GM23338 (cell line): ENCODE data around the gene BCL2L14. TPM values are rescaled to one million over a fixed set of nuclear protein-coding genes. Genes with fewer than 3 reads are reported as not detected.

Experiments used
- ATAC-seq: fragments of 200-7000 bp; cut with Tn5 transposase; 3 replicates; pipeline ENCODE4 v1.9.1; 2020
- DNase-seq: peaks from one replicate; pipeline ENCODE4 v3.0.0-alpha.2; 2015; ENCODE audit warnings: low spot score
- H2AFZ ChIP-seq: fragments of 200-600 bp; sonication (generic); 2 replicates; pipeline ENCODE4 v1.8.0; 2016; ENCODE audit warnings: antibody characterized with exemption, mild to moderate bottlenecking, moderate library complexity
- H3F3A ChIP-seq: fragments of 200-600 bp; sonication (generic); replicated peaks from 2 replicates; pipeline ENCODE4 v1.8.0; 2017; ENCODE audit warnings: antibody characterized with exemption, mixed run types, low read depth
- H3K27ac ChIP-seq: fragments of 200-600 bp; sonication (generic); 2 replicates; pipeline ENCODE4 v1.6.1; 2016; ENCODE audit warnings: low read depth
- H3K27me3 ChIP-seq: fragments of 200-600 bp; sonication (generic); 2 replicates; pipeline ENCODE4 v1.8.0; 2016; ENCODE audit warnings: mild to moderate bottlenecking, mixed run types, moderate library complexity; ENCODE audit not compliant: insufficient read depth
- H3K36me3 ChIP-seq: fragments of 200-600 bp; sonication (generic); 2 replicates; pipeline ENCODE4 v1.8.0; 2016; ENCODE audit warnings: mild to moderate bottlenecking; ENCODE audit not compliant: insufficient read depth
- H3K4me1 ChIP-seq: fragments of 200-600 bp; sonication (generic); 2 replicates; pipeline ENCODE4 v1.8.0; 2016; ENCODE audit warnings: mild to moderate bottlenecking, moderate library complexity; ENCODE audit not compliant: insufficient read depth
- H3K4me2 ChIP-seq: fragments of 200-600 bp; sonication (generic); 2 replicates; pipeline ENCODE4 v1.7.1; 2017; ENCODE audit warnings: mixed run types
- H3K4me3 ChIP-seq: fragments of 200-600 bp; sonication (generic); 2 replicates; pipeline ENCODE4 v1.6.1; 2016; ENCODE audit warnings: mixed run types
- H3K79me2 ChIP-seq: fragments of 200-600 bp; sonication (generic); replicated peaks from 2 replicates; pipeline ENCODE4 v1.8.0; 2017; ENCODE audit warnings: mild to moderate bottlenecking; ENCODE audit not compliant: insufficient read depth
- H3K9me2 ChIP-seq: fragments of 200-600 bp; sonication (generic); 2 replicates; pipeline ENCODE4 v1.8.0; 2017; ENCODE audit not compliant: insufficient read depth
- H4K20me1 ChIP-seq: fragments of 200-600 bp; sonication (generic); replicated peaks from 2 replicates; pipeline ENCODE4 v1.8.0; 2017; ENCODE audit warnings: mild to moderate bottlenecking; ENCODE audit not compliant: insufficient read depth
- H3K27ac Mint-ChIP-seq: 2 replicates; pipeline ENCODE4 v1.8.0; 2020; ENCODE audit warnings: inconsistent platforms, mild to moderate bottlenecking, moderate library complexity, mixed read lengths
- H3K27me3 Mint-ChIP-seq: 3 replicates; pipeline ENCODE4 v1.8.0; 2022; ENCODE audit warnings: low read depth, mild to moderate bottlenecking, moderate library complexity, mixed read lengths, inconsistent platforms; ENCODE audit not compliant: insufficient read depth, poor library complexity
- H3K36me3 Mint-ChIP-seq: 3 replicates; pipeline ENCODE4 v1.8.0; 2021; ENCODE audit warnings: low read depth, mild to moderate bottlenecking, inconsistent platforms, moderate library complexity, mixed read lengths
- H3K4me1 Mint-ChIP-seq: 3 replicates; pipeline ENCODE4 v1.8.0; 2020; ENCODE audit warnings: mild to moderate bottlenecking, inconsistent platforms, mixed read lengths
- H3K4me3 Mint-ChIP-seq: 3 replicates; pipeline ENCODE4 v1.8.0; 2021; ENCODE audit warnings: moderate library complexity, mild to moderate bottlenecking, inconsistent platforms, mixed read lengths
- H3K9me3 Mint-ChIP-seq: 3 replicates; pipeline ENCODE4 v1.8.0; 2020; ENCODE audit warnings: moderate library complexity, mild to moderate bottlenecking, inconsistent platforms, mixed read lengths
- EZH2 ChIP-seq: fragments of 200-600 bp; sonication (generic); IDR thresholded peaks from one replicate; pipeline ENCODE4 v1.8.0; 2017; ENCODE audit warnings: antibody characterized with exemption, mild to moderate bottlenecking, low read depth; ENCODE audit not compliant: unreplicated experiment
- REST ChIP-seq: IDR thresholded peaks from one replicate; pipeline ENCODE4 v1.6.1; 2018; ENCODE audit warnings: antibody characterized with exemption; ENCODE audit not compliant: unreplicated experiment
- STAT1 ChIP-seq: IDR thresholded peaks from one replicate; pipeline ENCODE4 v1.6.1; 2016; ENCODE audit warnings: antibody characterized with exemption; ENCODE audit not compliant: unreplicated experiment
- polyA plus RNA-seq: library from polyadenylated mRNA; unstranded; fragments of >200 nt; fragmentation: Nextera tagmentation; extraction: Ambion mirVana; gene quantifications from 2 replicates; pipeline ENCODE4 v1.2.1, GENCODE V29; 2016
- total RNA-seq: library from RNA; depleted of rRNA; stranded (reverse); fragments of >200 nt; shearing (Covaris generic); gene quantifications from 2 replicates; pipeline ENCODE4 v1.2.3, GENCODE V29; 2014
- TF ChIP-seq, protein P1 (sequence below), 2 experiments: fragments of 200-600 bp in 1 of 2; sonication (generic) in 1 of 2; conservative IDR thresholded peaks; 2 replicates each; pipeline versions ENCODE4 v1.5.1 to v1.6.1; 2016 to 2017; ENCODE audit warnings: antibody characterized with exemption in 2 of 2, low read depth in 2 of 2, mild to moderate bottlenecking in 2 of 2, moderate library complexity in 1 of 2

Gene BCL2L14
- total and polyA plus RNA-seq, 2 experiments from 2014 or later = 2.1 to 2.7 TPM

GRCh38 chr12:12079291-12079690, 8.6 kb downstream of the BCL2L14 start:
- Histone ChIP-seq H4K20me1 (no peaks in the 10 kb centered on the region), H3K36me3 (no peaks in the 10 kb centered on the region), H3K79me2 (no peaks in the 10 kb centered on the region), H3K27ac (no peak overlapping the region), H3K4me3 (no peak overlapping the region), H3K4me2 (no peak overlapping the region), H3K27me3 (no peaks in the 10 kb centered on the region), H2AFZ (no peak overlapping the region), H3K4me1 (peaks cover 11% of the 10 kb centered on the region), H3F3A (0 out of 2 replicates have a peak, but pooled peaks cover 3% of the 10 kb centered on the region), H3K9me2 (no peaks in the 10 kb centered on the region)
- Mint-ChIP-seq H3K4me3 (no peak overlapping the region), H3K4me1 (peaks cover 25% of the 10 kb centered on the region), H3K27ac (no peak overlapping the region), H3K27me3 (peaks cover 15% of the 10 kb centered on the region), H3K9me3 (no peaks in the 10 kb centered on the region), H3K36me3 (no peaks in the 10 kb centered on the region)
- no peak for TF ChIP-seq EZH2
- ATAC-seq (no peak), DNase-seq (no peak)

DNA sequence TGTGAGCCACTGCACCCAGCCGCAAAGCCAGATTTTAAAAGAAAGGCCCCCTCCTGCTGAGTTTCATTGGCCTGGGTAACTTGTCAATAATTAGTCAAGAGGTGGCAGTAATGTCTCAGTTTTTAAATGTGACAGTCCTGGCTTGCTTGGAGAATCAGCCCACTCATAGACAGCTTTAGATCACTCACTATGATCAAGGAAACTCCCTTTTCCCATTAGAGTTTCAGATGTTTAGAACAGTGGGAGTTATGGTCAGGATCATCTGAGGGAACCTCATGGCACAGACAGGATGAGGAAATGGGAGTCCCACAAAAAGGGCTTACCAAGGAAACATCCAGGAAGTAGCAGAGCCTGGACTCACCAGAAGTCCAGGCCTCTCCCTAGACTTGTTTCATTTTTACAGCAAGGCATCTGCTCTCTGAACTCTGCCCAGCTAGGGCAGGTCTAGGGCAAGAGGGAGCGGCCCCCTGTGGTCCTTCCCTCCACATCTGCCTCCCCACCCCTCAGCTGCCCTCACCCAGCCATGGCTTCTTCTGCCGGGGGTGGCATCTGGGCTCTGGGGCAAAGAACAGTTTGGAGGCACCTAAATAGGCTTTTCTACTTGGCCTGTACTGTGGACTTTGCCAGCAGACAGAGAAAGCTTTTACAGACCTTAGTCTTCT, 11.2 kb downstream of the BCL2L14 start:
- Histone ChIP-seq H3K4me1 (peaks cover 25% of the 10 kb centered on the region), H3F3A (0 out of 2 replicates have a peak, but pooled peaks cover 5% of the 10 kb centered on the region), H3K27me3 (no peaks in the 10 kb centered on the region), H4K20me1 (no peaks in the 10 kb centered on the region), H3K36me3 (no peaks in the 10 kb centered on the region), H3K9me2 (peaks cover 7% of the 10 kb centered on the region; the same call in 1 of the 2 replicates), H3K27ac (0 out of 2 replicates have a peak overlapping the region, but pooled peaks have one; percentile 56), H3K4me3 (no peak overlapping the region), H3K79me2 (no peaks in the 10 kb centered on the region), H2AFZ (no peak overlapping the region), H3K4me2 (no peak overlapping the region)
- ATAC-seq = peak; percentile 59
- no peaks in the 10 kb centered on the region for H3K9me3 Mint-ChIP-seq
- H3K4me1 Mint-ChIP-seq = peaks cover 25% of the 10 kb centered on the region
- no peaks in the 10 kb centered on the region for H3K36me3 Mint-ChIP-seq
- peak; percentile 67 for DNase-seq
- no peak overlapping the region for H3K4me3 Mint-ChIP-seq
- H3K27ac Mint-ChIP-seq = no peak overlapping the region
- H3K27me3 Mint-ChIP-seq = peaks cover 10% of the 10 kb centered on the region
- TF ChIP-seq REST (no peak), STAT1 (no peak)
- TF ChIP-seq, protein P1, sequence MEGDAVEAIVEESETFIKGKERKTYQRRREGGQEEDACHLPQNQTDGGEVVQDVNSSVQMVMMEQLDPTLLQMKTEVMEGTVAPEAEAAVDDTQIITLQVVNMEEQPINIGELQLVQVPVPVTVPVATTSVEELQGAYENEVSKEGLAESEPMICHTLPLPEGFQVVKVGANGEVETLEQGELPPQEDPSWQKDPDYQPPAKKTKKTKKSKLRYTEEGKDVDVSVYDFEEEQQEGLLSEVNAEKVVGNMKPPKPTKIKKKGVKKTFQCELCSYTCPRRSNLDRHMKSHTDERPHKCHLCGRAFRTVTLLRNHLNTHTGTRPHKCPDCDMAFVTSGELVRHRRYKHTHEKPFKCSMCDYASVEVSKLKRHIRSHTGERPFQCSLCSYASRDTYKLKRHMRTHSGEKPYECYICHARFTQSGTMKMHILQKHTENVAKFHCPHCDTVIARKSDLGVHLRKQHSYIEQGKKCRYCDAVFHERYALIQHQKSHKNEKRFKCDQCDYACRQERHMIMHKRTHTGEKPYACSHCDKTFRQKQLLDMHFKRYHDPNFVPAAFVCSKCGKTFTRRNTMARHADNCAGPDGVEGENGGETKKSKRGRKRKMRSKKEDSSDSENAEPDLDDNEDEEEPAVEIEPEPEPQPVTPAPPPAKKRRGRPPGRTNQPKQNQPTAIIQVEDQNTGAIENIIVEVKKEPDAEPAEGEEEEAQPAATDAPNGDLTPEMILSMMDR (conservative IDR thresholded peaks at IDR 0.05; ENCODE audit: low read depth in 2 of 2) = peak; percentile 39 to 67; a peak in 3 of 4 replicates
